AG04449 (cell line): ENCODE measurements around the gene ATF4.
"Not testable (repeated sequence)": the region's sequence is repeated elsewhere in the genome, so short reads cannot be mapped to it uniquely, and the experiment has no call there.

Source experiments
- CTCF ChIA-PET: fragments of 350-600 bp; formaldehyde crosslinking; extraction: SDS; loops from one replicate; lab custom pipeline; 2021; ENCODE audit warnings: antibody characterized with exemption; lab: Yijun Ruan, JAX
- POLR2A ChIA-PET: fragments of 400-600, 350-600 bp; formaldehyde crosslinking; extraction: SDS; loops from one replicate; lab custom pipeline; 2020; ENCODE audit warnings: antibody characterized with exemption, inconsistent platforms; lab: Yijun Ruan, JAX
- DNase-seq: peaks from one replicate; pipeline ENCODE4 v3.0.0-alpha.2; 2010; ENCODE audit warnings: low read depth, low spot score
- H3K4me3 ChIP-seq: 2 replicates; pipeline ENCODE4 v1.5.1; 2011; ENCODE audit warnings: low read depth, mild to moderate bottlenecking, control low read depth, low read length
- CTCF ChIP-seq: IDR thresholded peaks from one replicate; pipeline ENCODE4 v1.5.1; 2011; ENCODE audit warnings: mild to moderate bottlenecking, moderate library complexity, low read length, control low read depth, inconsistent platforms; ENCODE audit not compliant: insufficient read depth; ENCODE audit errors: missing control alignments

ATF4 gene

GRCh38 chr22:39517470-39517869 is 2.9 kb upstream of the ATF4 start:
- ChIA-PET POLR2A (interaction anchor here (1.9 kb wide), 1 partner anchor 199 kb away, joined by 4 read pairs; no protein-coding TSS in a partner anchor), CTCF (interaction anchor here (1.0 to 10.6 kb wide), 10 partner anchors 8 to 347 kb away, joined by 3 to 172 read pairs (median 6); partner anchors contain the start of gene MIEF1)
- no peak for DNase-seq
- TF ChIP-seq CTCF = no peak
- H3K4me3 ChIP-seq = no peak overlapping the region

DNA sequence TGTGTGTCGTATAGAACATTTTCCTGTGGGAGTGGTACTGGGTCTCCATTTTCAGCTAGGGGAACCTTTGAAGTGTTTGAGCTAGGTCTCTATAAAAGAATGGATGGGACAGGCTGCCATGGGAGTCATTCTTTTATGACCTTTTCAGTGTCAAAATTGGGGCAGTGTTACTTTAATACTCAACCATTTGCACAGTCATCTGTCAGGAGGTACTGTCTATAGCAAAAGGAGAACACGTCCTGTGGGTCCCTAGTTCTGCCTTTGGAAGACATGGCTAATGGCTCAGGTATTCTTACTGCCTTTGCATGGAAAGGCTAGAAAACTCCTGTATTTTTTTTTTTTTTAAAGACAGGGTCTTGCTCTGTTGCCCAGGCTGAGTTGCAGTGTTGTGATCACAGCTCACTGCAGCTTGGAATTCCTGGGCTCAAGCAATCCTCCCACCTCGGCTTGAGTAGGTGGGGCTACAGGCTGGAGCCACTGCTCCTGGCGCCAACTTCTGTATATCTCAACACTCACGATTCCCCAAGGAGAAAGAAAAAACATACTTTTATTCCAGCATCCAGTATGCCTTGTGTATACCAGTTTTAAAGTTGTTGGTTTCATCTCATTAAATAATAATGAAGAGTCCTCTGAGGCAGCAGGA is 2.1 kb upstream of the ATF4 start:
- no peak overlapping the region for H3K4me3 ChIP-seq
- no peak for TF ChIP-seq CTCF
- ChIA-PET CTCF (interaction anchor here (1.0 to 10.6 kb wide), 9 partner anchors 9 to 348 kb away, joined by 3 to 172 read pairs (median 6); partner anchors contain the start of gene MIEF1), POLR2A (no interaction called here)
- no peak for DNase-seq

DNA sequence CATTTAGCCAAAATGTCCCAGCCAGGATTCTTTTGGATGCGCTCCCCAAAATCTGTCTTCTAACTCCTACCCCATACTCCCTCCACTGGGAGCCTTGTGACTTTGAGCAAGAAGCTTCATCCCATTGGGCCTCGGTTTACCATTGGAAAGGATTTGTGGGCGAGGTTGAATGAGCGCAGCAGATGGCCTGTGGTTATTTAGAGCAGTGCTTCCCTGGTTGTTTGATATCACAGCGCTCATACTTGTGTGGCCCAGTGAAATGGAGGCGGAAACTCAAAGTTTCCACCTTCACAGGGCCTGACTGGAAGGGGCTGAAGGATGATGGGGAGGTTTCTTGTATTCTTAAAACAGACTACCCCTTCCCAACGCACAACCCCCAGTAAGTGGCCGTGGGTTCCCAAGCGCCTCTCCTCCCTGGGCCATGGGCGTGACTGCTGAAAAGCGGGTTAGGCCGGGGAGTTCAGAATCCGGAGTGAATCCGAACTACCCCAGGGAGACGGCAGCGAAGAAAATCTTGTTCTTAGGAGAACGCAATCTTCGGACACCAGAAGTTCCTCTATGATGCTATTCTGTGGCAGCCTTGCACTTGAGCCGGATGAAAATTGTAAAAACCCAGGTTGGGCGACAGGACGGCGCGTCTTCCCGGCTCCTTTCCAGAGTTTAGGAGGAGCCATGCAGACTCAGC is 1.2 kb upstream of the ATF4 start:
- ChIA-PET CTCF (interaction anchor here (1.0 to 10.6 kb wide), 8 partner anchors 10 to 26 kb away, joined by 3 to 172 read pairs (median 13); partner anchors contain the start of gene MIEF1), POLR2A (interaction anchor here (0.6 to 2.2 kb wide), 23 partner anchors 8 to 730 kb away, joined by 3 to 37 read pairs (median 4); partner anchors contain the start of genes CBX7, MIEF1, RPL3 and SYNGR1)
- no peak for DNase-seq
- peak overlapping the region; percentile 94 for H3K4me3 ChIP-seq
- TF ChIP-seq CTCF = no peak

GRCh38 chr22:39519681-39520225 is 609 bp upstream of the ATF4 start:
- peak; percentile 37 for TF ChIP-seq CTCF
- DNase-seq = no peak
- ChIA-PET POLR2A (interaction anchor here (0.6 to 2.2 kb wide), 26 partner anchors 9 to 731 kb away, joined by 3 to 37 read pairs (median 3); partner anchors contain the start of genes CBX7, MIEF1, RPL3 and SYNGR1), CTCF (interaction anchor here (1.0 to 2.2 kb wide), 4 partner anchors 9 to 24 kb away, joined by 3 to 8 read pairs (median 4); no protein-coding TSS in a partner anchor)
- H3K4me3 ChIP-seq = peak overlapping the region; percentile 94

DNA sequence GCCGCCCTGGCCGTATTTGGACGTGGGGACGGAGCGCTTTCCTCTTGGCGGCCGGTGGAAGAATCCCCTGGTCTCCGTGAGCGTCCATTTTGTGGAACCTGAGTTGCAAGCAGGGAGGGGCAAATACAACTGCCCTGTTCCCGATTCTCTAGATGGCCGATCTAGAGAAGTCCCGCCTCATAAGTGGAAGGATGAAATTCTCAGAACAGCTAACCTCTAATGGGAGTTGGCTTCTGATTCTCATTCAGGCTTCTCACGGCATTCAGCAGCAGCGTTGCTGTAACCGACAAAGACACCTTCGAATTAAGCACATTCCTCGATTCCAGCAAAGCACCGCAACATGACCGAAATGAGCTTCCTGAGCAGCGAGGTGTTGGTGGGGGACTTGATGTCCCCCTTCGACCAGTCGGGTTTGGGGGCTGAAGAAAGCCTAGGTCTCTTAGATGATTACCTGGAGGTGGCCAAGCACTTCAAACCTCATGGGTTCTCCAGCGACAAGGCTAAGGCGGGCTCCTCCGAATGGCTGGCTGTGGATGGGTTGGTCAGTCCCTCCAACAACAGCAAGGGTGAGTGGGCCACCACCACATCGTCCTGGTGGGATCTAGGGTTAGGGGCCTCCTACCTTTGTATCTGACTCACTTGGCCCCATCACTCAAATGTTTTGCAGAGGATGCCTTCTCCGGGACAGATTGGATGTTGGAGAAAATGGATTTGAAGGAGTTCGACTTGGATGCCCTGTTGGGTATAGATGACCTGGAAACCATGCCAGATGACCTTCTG is 934 bp downstream of the ATF4 start:
- DNase-seq = not testable (repeated sequence)
- POLR2A ChIA-PET = interaction anchor here (1.0 to 2.2 kb wide), 6 partner anchors 20 to 523 kb away, joined by 3 to 37 read pairs (median 10); partner anchors contain the start of gene RPL3
- CTCF ChIA-PET = interaction anchor here (2.2 to 11.5 kb wide), 2 partner anchors 7 to 204 kb away, joined by 8 to 84 read pairs; partner anchors contain the start of gene RPL3
- peak overlapping the region; percentile 94 for H3K4me3 ChIP-seq

- DNase-seq = not testable (repeated sequence)
- ChIA-PET CTCF (interaction anchor here (1.1 to 11.5 kb wide), 3 partner anchors 26 to 349 kb away, joined by 3 to 222 read pairs (median 84); partner anchors contain the start of gene RPL3), POLR2A (interaction anchor here (0.6 to 5.6 kb wide), 8 partner anchors 9 to 729 kb away, joined by 3 to 59 read pairs (median 4); partner anchors contain the start of genes RPL3 and TAB1)
- H3K4me3 ChIP-seq = peak overlapping the region; percentile 94
These were observed 1.7 kb downstream of the ATF4 start for GRCh38 chr22:39522091-39522490.
